GM18498 (cell line): ENCODE results near the gene MINK1.

Experiments used
- ATAC-seq: cut with Tn5 transposase; IDR thresholded peaks from one replicate; pipeline ENCODE4 v1.9.1; 2021; ENCODE audit warnings: mild to moderate bottlenecking, moderate library complexity; ENCODE audit not compliant: unreplicated experiment

The MINK1 gene

DNA sequence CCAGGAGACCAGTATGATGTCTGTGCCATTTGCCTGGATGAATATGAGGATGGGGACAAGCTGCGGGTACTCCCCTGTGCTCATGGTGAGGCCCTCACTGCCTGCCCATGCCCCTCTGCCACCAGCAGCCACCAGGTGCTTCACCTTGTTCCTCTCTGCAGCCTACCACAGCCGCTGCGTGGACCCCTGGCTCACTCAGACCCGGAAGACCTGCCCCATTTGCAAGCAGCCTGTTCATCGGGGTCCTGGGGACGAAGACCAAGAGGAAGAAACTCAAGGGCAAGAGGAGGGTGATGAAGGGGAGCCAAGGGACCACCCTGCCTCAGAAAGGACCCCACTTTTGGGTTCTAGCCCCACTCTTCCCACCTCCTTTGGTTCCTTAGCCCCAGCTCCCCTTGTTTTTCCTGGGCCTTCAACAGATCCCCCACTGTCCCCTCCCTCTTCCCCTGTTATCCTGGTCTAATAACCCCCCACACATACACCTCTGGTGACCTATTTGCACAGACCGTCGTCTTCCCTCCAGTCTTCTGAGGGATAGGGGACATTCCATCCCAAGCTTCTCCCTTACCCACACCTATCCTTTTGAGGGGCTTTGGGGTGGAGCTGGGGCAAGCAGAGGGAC, 111.5 kb downstream of the MINK1 start:
- no peak for ATAC-seq

GRCh38 chr17:4945176-4945943, 112.2 kb downstream of the MINK1 start:
- ATAC-seq: no peak

DNA sequence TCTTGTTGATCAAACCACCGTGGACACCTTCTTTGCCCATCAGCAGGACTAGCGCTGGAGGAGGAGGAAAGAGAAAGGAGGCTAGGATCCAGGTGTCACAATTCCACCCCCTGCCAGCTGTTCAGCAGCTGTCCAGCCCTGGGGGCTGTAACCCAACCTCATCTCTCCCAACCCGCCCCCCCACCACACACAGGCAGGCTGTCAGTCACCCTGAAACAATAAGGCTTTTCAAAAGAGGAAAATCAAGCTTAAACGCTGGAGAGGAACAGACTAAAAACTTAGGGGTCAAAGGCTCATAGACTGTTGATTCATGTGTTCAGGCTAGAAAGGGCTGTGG, 112.8 kb downstream of the MINK1 start:
- no peak for ATAC-seq

GRCh38 chr17:4946312-4946976, 113.3 kb downstream of the MINK1 start:
- ATAC-seq: no peak

DNA sequence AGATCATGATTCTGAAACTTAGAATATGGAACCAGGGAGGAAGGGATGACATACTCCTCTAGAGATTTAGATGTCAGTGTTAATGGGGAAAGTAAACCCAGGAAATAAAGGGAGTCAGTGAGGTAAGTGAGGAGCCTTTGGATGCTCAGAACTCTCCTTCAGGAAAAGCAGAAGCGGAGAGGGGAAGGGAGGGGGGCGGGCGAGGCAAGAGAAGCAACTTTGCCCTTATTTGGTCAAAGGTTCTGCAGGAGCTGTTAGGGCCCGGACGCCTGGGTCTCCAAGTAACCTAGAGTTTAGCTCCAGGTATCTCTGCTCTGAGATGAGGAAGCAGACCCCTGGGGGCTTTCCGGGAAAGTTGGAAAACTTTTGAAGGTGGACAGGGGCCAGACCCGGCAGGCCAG, 113.9 kb downstream of the MINK1 start:
- no peak for ATAC-seq
